HG02885 (cell line): ENCODE results near the gene ARHGAP22.

Experiments
- ATAC-seq: cut with Tn5 transposase; IDR thresholded peaks from one replicate; pipeline ENCODE4 v1.9.1; 2021; ENCODE audit warnings: mild to moderate bottlenecking; ENCODE audit not compliant: unreplicated experiment, poor library complexity

Gene ARHGAP22

DNA sequence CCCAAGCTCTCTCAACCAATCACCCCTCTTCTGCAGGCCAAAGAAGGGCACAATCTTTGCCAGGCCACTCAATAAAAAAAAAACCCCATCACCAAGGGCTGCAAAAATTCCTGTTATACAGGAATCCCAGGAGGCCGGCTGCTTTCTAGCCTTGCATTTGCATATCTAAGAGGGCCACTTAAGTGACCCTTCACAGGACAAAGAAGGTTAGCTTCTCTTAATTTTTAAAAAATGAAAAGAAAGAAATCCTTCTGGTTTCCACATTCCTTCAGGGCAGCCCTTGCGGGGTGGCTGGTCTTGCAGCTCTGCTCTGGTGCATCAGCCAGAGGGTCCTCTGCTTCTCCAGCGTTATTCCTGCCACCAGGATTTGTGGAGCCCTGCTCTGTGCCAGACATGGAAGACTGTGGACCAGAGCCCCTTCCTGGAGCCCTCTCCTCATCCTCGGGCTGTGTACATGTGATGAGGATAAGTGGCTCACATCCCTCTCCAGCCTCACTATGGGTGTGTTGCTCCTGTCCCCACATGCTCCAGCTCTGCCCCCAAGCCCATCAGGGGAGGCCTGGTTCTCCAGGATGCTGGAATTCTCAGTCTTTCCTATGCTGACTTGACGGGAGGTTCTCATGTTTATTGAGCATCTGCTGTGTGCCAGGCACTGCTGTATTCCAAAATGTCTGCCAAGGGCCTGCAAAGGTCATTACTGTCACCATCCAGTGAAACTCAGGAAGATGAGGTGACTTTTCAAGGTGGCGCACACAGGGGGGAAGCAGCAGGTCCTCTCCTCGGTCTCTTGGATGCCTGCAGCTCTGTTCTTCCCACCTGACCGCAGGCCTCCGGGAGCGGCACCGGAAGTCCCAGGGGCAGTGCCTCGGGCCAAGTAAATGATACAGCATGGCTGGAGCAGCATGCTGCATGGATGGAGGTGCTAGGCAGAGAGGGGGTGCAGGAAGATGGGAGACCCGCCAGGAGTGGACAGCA is 67.7 kb downstream of the ARHGAP22 start:
- no peak for ATAC-seq

DNA sequence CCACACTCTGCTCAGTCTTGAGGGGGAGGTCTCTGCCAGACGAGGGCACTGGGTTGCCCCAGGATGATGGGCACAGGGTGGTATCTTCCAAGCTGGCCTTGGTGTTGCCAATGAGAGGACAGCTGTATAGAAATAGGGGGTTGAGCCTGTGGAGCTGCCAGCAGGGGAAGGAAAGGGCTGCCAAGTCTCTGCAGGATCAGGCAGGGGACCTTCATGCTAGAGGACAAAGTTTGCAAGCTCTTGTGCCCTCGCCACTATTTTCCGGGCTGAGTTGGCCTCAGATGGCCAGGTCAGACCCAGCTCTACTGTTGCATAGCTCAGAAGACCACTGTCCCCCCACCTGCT is 68.7 kb downstream of the ARHGAP22 start:
- no peak for ATAC-seq

DNA sequence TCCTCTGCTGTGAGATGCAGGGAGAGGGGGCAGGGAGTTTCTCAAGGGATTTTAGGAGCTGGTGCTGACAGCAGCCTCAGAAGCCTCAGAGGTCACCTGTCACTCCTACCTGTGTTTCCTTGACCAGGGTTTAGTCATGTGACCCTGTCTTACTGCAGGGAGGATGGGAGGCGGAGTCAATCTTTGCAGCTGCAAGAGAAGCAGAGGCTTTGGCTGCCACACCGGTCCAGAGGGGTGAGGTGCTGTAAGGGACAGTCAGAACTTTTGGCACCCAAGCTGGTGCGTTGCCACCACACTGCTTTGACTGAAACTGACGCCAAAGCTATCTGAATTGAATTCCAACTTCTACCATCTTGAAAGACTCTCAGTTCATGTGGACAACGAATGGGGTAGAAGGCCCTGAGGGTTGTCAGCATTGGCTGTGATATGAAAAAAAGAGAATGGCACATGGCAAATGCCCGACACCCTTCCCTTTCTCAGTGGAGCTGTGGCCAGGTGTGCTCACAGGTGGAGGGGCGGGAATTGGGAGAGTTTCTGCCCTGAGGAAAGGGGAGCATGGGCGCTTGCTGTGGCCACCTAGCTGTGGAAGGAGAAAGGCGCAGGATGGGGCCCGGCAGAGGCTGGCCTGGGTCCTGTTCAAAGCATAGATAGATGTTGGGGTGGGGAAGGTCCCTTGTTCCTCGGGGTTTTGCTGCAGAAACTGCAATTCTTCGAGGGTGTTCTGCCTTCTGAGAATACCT is 69.3 kb downstream of the ARHGAP22 start:
- no peak for ATAC-seq

DNA sequence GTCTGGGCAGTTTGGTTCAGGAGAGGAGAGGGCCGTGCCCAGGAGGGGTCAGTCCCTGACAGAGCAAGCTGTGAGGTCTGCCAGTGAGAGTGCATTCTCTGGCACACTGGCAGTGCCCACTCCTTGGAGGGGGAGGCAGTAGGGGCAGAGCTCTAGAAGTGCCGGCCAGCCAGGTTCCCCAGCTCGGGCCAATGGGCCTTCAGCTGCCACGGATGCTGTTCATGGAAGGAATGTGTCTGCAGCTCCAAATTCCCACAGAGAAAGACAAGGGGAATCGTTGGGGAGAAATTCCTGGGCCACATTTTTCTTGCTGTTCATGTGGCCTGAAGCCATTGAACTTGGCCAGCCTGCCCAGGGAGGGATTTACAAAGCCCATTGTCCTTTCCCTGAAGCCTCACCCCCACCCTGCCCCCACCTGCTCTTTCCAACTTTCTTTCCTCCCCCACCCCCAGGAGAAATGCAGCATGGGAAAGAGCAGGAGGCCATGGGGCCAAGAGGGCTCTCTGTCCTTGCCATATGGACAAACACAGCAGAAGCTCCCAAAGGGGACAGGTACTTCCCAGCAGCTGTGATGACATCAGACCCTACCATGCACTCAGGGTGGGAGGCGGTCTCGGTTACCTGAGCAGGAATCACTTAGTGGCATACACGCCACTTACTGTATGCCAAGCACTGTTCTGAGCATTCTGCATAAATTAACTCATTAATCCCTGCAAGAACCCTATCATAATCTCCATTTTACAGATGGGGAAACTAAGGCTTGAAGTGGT is 70.7 kb downstream of the ARHGAP22 start:
- ATAC-seq, result no peak

DNA sequence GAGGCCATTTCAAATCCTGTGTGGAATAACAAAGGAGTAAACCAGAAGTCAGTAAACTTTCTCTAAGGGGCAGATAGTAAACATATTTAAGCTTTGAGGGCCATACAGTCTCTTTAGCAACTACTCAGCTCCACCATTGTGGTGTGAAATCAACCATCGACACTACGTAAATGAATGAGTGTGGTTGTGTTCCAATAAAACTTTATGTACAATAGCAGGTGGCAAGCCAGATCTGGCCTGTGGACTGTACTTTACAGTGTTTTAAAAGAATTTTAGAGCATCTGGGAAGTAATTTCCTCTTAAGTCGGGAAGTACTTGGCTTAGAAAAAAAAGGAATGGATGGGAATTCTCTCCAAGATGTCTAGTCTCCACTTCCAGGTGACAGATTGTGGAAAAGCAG is 71.3 kb downstream of the ARHGAP22 start:
- ATAC-seq, result no peak

DNA sequence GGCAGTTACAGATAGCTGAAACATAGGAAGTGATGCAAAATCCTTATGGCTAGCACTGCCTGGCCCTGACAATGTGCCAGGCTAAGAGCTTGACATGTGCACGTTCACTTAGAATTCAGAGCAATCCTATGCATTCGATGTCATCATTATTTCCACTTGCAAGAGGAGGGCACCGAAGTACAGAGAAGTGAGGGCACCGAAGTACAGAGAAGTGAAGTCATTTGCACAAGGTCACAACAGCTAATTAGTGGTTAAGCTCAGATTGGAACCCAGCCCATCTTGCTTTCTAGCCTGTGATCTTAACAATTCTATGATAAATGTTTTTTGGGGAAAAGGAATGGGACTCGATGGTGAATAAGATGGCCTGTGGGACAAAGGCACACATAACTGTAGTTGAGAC is 73.4 kb downstream of the ARHGAP22 start:
- ATAC-seq, result no peak

DNA sequence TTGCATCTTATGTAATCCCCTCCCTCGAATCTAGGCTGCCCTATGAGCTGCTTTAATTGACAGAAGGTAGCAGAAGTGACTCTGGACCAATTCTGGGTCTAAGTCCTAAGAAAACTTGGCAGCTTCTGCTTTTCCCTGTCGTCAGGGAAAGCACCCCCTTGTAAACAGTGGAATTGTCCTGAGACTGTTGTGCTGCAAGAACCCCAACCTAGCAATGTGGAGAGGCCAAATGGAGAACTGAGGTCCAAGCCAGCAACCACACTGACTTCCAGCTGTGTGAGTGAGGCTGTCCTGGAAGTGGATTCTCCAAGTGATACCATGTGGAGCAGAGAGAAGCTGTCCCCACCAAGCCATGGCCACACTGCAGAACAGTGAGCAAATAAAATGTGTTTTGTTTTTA is 75.5 kb downstream of the ARHGAP22 start:
- no peak for ATAC-seq

DNA sequence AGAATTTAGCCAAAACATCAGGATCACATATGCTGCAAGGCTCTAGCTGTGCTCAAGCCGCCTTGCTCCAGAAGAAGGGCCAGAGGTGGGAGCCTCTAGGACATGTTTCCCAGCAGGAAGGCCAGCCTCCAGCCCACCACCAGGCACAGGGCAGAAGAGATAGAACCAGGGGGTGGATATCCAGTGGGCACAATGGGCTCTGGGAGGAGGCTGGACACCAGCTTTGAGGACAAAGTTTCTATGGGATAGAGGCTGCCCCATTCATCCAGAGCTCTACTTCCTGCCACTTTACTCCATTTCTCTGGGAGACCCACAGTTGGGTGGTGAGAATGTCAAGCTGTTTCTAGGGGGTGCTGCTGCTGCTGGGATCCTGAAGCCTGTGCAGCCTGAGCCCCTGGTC is 77.1 kb downstream of the ARHGAP22 start:
- no peak for ATAC-seq

DNA sequence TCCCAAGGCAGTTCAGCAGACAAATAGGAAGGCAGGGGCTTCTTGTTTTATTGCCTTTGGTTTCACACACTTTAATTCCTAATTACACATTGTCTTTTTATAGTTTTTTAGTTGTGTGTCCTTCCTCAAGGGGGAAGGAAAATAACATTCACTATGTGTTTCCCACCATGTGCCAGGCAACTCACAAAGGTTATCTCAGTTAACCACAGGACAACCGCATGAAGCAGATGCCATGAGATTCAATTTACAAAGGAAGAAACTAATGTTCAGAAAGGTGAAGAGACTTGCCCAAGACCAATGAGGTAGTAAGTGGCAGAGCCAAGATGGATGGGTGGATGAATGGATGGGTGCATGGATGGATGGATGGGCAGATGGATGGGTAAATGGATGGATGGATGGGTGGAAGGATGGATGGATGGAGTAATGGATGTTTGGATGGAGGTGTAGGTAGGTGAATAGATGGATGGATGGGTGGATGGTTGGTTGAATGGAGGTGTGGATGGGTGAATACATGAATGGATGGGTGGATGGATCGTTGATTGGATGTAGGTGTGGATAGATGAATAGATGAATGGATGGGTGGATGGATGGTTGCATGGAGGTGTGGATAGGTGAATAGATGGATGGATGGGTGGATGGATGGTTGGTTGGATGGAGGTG is 77.9 kb downstream of the ARHGAP22 start:
- ATAC-seq, result no peak

DNA sequence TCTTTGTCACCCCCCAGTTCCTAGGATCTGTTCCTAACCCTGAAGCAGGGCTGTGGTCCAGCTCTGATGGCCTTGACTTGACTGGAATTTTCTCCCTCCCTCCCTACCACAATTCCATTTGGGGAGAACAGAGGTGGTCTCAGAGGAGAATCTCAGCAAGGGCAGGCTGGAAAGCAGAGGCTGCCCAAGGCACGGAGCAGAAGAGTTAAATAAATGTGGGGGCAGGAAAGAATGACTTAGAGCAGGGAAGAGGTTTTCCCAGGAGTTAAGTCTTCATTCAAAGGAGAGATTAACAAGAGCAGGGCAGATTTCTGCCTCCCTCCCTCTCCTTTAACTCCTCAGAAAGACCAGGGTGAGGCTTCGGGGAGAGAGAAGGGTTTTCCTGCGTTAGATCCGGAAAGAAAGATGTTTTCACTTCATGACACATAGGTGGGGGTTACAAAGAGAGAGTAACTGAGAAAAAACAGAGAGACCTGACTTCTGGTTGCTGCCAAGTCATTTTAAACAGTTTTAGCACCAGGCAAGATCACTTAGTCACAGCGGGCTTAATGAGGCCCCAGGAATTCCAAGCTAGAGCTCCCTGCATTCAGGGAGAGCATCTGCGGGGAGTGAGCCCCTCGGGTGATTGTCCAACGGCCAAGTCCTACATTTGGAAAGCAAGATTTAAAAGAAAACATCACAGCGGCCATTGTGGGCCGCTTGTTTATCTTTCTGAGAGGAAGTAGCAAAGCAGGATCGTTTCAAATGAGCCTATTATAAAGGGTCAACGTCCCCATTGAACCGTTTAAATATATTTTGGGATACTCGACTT is 78.7 kb downstream of the ARHGAP22 start:
- no peak for ATAC-seq

DNA sequence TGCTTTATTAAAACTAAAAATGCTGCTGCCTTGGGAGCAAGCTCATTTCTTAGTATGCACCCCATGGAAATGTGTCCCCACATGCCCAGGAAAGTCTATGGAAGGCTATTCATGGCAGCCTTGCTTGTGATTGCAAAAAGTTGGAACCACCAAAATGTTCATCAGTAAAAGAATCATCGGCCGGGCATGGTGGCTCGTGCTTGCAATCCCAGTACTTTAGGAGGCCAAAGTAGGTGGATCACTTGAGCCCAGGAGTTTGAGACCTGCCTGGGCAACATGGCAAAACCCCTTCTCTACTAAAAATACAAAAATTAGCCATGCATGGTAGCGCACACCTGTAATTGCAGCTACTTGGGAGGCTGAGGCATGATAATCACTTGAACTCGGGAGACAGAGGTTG is 79.8 kb downstream of the ARHGAP22 start:
- no peak for ATAC-seq

DNA sequence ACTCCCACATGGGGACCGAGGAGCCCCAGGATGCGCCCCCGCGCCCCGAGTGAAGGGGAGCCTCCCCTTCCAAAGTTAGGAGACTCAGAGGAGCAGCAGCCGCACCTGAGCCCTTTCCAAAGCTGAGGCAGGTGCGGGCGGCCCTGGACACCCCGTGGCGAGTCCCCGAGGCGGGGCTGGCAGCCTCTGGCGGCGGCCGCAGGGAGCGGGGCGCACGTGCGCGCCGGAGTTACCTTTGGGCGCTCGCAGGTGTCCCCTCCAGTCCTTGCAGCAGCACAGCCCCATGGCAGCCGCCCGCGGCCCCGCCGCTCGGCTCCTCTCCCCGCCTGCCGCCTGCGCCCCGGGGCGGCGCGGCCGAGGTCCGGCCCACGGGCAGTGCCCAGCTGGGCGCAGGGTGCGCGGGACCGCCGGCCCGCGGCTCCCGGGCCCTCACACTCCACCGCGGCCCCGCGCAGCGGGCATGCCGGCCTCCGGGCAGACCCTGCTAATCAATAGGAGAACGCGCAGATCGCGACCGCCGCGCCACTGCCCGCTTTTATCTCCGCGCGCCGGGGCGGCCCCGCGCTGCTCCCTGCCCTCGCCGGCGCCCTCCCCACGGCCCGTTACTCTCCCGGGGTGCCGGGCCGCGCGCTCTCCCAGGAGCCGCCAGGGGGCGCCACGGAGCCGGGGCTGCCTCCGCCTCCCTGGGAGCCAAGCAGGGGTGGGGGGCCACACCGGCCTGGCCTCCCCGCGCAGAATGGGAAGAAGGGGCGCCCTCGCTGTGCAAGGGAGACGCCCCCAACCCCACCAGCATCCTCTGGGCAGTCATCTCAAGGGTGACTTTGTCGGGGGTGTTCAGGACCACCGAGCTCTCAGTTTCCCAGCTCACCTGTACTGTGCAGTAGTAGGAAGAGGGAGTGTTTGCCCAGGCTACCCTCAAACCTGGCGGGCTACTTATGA is 80.8 kb downstream of the ARHGAP22 start:
- no peak for ATAC-seq

DNA sequence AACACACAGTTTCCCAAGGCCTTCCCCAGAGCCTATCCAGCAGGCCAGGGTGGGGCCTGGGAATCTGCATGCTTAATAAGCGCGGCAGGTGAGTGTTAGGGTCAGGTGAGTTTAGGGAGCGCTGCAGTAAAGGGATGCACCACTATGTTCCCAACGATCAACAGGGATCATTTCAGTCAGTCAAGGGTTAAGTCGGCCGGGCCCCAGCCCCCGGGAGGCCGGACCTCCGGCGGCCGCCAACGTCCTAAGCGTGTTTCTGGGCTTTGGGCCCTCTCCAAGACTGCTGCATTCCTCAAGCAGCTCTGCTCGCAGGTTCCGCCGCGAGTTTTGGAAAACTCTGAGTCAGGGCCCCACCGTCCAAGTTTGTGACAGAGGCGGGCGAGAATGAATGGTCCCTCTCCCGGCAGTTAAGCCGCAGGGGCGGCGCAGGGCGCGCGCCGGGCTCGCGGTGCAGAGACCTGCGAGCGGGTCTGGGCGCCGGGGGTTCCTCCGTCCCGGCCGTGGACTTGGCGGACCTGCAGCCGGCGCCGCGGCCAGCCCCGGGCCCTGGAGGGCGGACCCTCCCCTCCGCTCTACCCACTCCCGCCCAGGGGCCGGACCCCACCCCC is 81.6 kb downstream of the ARHGAP22 start:
- ATAC-seq, result no peak

DNA sequence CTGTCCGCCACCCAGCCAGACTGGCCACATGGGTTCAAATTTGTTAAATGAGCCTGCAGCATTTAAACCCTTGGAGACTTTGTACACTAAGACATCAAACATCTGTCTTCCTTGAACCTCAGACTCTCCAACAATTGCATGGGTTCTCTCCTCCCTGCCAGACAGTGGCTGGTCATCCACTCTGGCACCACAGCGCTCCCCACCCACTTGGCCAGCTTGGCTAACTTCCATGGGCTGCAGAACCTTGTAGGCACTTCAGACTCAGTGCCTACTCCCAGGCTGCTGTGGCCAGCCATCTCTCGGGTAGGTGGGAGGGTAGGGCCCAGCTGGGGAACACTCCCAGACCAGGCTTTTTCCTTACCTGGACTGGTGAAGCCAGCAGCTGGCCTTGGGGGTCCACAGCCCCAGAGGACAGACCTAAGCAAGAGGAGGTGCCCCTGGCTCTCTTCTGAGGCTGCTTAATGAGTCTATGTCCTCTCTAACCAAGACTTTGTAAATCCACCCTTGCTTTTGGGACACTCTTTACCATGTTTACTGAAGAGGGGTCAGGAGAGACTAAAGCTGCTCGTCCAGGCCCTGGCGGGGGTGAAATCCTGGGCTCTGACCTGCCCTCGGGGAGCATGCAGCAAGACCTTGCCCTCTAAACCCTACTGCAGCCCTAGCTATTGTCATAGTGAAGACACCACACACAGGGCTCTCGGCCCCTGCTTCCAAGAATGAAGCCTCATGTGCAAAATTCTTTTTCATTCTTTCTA is 82.7 kb downstream of the ARHGAP22 start:
- no peak for ATAC-seq

DNA sequence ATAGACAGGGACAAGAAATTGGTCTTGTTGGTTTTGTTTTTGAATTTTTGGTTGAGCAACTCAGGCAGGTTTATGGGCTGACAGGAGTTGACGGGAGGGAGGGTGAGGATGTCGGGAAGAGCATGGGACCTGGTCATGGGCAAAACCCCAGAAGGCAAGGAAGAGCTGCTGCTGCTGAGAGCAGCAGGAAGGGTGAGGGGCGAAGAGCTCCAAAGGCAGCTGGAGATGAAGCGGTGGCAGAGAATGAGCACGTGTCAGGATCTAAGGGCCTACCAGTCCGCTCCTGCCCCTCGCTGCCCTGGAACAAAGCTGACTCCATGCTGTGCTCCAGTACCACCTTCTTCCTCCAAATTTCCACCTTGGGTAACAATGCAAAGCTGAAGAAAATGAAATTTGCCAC is 84.3 kb downstream of the ARHGAP22 start:
- no peak for ATAC-seq

DNA sequence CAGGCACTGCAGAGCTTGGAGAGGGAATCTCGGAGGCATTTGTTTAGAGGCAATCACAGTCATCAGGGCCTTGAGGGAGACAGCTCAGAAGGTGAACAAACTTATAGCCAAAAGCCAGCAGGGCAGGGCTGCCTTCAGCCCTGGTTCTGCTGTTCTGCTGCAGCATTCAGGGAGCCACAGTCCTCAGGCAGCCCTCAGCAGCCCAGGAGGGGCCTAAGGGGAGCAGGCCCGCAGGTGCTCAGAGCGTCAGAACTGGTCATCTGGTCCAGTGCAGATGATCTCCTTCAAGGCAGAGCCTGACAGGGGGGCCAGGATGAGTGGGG is 84.7 kb downstream of the ARHGAP22 start:
- no peak for ATAC-seq

DNA sequence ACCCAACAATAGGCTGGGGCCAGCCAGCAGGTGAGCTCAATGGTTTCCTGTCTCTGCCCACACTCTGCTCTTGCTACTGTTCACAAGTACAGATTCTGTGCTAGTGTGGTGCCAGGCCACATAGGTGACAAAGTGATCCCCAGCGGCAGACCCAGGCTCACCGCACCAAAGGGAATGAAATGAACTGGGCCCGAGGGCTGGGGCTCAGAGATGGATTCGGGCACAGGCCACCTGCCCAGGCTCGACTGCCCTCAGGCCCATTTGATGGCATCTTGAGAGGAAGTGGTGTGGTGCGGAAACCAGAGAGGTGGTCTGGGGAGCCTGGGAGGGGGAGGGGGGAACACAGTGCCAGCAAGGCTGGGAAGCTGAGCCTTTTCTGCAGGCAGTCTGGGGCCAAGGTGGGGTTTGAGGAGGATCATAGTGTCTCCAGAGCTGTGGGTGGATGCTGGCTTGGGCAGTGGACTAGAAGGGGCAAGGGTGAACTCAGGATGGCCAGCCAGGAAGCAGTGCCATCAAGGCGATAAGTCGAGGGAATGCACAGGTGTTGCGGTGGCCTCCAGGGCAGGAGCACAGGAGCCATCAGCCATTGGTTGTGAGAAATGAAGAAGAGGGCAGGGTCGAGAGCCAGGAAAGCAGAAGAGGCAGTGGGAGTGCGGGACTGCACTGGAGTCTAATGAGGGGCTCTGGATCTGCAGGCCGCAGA is 85.2 kb downstream of the ARHGAP22 start:
- no peak for ATAC-seq
